Activated CD4-positive, alpha-beta T cell treated with anti-CD3 and anti-CD28 coated beads, Interleukin-2, amount 50 U/mL, for 4 hours (primary cell): ENCODE measurements around the gene GLIPR1L1.

Source experiments
- DNase-seq, 2 experiments: peaks; one replicate each; pipeline ENCODE4 v3.0.0-alpha.2; 2020

The GLIPR1L1 gene

DNA sequence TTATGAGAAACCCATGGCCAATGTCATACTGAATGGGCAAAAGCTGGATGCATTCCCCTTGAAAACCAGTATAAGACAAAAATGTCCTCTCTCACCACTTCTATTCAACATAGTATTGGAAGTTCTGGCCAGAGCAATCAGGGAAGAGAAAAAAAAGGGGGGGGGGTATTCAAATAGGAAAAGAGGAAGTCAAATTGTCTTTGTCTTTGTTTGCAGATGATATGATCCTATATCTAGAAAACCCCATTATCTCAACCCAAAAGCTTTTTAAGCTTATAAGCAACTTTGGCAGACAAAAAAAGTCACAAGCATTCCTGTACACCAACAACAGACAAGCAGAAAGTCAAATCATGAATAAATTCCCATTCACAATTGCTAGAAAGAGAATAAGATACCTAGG is 19.5 kb downstream of the GLIPR1L1 start:
- no peak for DNase-seq

DNA sequence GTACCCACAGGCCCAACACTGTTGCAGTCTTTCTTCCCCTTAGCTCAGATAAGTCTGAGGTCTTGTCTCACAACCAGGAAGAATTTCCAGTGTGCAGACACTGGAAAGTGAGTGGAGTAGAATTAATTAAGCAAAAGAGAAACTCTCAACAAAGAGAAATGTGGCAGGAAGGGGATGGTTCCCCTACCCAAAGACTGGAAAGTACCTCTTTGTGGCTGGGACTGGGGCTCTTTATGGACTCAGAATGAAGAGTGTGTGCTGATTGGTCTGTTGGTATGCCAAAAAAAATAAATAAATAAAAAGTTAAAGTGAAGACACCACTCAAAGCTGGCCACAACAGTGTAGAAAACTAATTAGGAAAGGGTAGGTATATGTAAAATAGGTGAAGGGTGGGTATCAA is 26.4 kb downstream of the GLIPR1L1 start:
- no peak for DNase-seq

DNA sequence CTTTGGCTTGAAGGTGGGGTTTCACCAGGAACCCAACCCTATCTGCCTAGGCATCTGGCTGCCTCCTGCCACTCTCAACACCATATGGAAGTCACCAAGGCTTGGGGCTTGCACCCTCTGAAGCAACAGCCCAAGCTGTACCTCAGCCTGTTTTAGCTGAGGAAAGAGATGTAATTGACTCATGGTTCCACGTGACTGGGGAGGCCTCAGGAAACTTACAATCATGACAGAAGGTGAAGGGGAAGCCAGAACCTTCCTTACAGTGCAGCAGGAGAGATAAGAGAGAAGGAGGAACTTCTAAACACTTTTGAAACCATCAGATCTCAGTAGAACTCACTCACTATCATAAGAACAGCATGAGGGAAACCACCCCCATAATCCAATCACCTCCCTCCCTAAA is 26.9 kb downstream of the GLIPR1L1 start:
- no peak for DNase-seq

DNA sequence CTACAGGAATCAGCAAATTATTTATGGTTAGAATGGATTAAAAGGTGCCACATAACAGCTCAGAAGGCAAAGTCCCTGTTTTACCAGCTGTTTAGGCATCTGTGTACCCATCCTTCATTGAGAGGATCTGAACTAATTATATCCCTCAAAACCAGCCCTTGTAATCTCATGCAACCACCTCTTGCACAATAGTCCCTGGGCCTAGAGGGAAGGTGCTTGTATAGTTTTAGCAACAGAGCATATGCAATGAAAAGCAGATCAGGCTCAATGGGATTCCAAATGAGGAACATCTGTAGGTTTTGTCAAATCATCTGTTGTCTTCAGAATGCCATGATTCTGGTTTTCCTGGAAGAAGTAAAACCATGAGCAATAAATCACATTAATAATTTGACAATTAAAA is 30.4 kb downstream of the GLIPR1L1 start:
- DNase-seq, result no peak

DNA sequence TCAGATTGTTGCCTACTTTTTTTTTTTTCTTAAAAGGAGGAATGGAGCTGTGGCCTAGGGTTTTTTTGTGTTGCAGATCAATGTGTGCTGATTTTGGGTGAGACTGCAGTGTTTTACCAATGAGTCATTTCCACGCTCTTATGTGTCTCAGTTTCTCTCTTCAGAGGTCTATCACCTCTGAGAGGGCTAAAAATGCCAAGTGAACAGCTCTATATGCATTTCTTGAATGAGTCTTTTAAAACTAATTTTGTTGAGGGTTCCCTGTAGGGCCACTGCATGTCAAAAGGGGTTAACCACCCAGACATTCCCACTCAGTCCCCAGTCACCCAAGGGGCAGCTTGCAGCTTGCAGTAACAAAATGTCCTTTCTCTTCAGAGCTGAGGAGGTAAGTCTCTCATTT is 32.2 kb downstream of the GLIPR1L1 start:
- DNase-seq, result no peak

DNA sequence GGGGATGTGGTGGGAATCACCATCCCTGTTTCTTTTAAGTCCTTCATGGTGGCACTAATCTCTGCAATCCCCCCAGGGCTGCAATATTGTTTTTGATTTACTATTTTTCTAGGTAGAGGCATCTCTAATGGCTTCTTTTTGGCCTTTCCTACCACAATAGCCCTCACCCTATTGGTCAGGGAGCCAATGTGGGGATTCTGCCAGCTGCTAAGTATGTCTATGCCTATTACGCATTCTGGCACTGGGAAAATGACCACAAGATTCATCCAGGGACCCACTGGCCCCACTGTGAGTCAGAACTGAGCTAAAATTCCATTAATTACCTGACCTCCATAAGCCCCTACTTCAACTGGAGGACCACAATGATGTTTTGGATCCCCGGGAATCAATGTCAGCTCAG is 40.5 kb downstream of the GLIPR1L1 start:
- DNase-seq, result no peak

DNA sequence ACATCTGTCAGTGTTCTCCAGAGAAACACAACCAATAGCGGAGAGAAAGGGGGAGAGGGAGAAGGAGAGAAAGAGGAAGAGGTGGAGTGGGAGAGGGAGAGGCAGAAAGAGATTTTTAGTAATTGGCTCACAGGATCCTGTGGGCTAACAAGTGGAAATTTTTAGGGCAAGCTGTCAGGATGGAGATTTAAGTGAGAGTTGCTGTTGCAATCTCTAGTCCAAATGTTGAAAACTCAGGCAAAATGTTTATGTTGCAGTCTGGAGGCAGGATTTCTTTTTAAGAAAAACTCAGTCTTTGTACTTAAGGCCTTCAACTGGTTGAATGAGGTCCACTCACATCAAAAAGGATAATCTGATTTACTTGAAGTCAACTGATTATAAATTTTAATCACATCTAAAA is 43.9 kb downstream of the GLIPR1L1 start:
- no peak for DNase-seq

DNA sequence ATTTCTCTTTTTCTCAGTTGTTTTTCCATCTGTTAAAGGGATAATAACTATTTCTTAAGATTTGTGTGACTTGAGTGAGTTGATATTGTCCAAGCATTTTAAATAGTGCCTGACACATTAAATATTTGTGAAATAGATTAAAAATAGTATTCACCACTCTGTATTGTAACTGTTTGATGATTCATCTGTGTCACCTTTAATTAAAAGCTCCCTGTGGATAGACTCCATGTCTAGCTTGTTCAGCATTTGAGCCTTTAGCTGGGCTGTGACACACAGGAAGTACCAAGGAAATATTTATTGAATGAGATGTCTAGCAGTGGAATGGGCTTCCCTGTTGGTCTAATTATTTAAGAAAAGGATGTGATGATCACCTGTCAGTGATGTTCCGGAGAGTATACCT is 54.6 kb downstream of the GLIPR1L1 start:
- DNase-seq, result no peak

DNA sequence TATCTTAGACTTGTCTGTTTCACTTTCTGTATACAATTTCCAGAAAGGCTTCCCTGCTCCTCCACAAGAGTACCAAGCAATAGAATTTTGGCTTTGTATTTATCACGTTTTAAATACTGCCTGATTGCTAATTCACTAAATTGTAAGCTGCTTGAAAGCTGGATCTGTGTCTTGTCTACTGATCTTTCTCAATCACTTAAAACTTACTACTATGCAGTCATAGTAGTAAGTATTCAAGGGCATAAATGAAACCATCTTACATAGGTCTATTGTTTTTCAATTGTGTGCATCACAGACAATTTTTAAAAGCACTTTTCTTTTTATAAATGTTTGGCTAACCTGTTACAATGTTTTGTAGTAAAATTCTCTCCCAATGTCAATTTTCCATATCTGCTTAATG is 55.2 kb downstream of the GLIPR1L1 start:
- DNase-seq, result no peak

DNA sequence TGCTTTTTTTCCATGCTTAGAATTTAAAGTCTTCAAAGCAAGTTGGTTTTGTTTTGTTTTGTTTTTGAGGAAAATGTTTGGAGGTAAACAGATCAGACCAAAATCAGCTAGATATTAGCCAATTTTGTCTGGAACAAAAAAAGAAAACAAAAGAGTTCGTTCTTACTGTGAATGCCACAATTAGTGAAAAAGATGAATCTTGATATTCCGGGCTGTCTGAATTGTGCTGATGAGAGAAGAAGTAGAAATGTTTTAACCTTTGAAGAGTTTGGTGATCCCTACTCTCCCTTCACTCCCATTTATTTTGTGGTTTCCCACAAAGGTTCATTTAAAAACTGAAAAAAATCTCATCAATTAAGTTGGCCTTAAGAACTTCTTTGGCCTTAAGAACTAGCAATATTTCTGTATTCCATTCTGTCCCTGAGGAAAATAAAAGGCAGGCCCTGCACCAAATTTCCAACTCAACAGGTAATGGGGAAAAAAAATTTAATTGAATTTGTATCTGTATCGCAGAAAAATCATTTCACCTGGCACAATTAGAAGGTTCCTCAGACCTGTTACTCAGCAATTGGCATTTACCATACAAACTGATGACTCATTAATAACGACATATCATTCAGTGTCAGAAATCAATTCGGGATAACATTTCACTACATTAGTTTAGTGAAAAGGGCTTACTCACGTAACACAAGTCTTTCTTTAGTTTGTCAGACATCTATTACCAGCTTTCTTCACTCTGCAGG is 55.9 kb downstream of the GLIPR1L1 start:
- no peak for DNase-seq

DNA sequence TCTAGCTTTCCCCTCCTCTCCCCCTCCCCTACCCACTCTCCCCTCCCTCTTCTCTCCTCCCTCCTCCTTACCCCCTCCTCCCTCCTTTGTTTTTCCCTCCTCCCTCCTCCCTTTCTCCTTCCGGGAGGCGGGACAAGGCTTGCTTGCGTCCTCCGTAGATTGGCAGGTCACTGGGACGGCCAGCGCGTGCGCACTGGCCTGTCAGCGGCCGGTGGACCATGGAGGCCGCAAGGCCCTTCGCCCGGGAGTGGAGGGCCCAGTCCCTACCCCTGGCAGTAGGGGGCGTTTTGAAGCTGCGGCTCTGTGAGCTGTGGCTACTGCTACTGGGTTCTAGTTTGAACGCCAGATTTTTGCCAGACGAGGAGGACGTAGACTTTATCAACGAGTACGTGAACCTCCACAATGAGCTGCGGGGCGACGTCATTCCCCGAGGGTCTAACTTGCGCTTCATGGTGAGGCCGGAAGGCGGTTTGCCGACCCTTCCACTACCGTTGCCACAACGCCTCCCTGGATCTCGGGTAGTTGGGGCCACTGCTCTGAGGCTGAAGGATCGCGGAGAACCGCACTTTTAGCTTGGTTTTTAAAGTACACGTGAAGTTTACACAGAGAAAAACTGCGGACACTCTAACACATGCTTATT is 56.5 kb downstream of the GLIPR1L1 start, which contains the start of gene GLIPR1L2:
TSS of gene GLIPR1L2 (plus strand) at position 191 of the 640 bp plus-strand sequence. CDS start at position 219, 28 bp downstream.
- peak; percentile 78 to 81 for DNase-seq

DNA sequence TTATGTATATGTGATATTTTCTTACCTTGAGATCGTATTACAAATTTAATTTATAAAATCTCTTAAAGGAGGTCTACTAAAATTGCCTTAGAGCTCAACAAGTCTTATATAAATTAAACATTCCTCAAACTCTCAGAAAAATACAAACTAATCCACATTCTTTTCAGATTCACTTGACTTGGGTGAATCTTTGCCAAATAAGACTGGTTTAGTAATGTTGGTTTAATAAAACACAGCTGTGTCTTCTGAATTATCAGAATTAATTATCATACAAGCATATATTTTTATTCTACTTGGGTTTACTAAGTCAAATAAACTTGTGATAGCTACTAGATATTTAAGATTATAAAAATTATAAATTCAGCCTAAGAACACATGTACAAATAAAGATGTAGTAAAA is 69.8 kb downstream of the GLIPR1L1 start:
- DNase-seq, result no peak

DNA sequence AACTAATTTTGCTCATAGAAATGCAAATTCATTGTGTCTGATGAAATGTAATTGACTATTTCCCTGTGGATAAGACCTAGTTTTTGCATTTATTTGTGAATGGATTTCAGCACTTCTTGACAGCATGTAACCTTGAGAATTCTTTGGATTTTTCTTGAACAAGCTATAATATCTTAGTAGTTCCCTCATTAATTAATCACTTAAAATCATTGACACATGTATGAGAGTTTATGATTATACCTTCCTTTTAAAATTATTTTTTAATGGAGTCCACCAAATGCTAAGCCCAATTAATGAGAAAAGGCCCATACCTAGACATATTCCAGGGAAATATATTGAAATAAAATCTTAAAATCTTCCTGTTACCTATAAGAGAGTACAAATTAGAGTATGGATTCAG is 73.2 kb downstream of the GLIPR1L1 start:
- DNase-seq, result no peak

DNA sequence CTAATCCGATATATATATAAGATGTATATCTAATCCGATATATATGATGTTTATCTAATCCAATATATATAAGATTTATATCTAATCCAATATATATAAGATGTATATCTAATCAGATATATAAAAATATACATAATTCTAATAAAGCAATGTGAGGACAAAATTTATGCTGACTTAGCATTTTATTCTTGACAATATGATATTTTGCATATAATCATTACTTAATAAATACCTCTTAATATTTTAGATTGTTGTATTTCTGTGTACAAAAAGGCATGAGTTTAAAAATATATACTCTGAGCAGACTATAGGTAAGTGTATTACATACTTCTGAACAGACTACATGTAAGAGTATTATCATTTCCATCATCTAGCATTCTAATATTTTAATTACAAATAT is 75.4 kb downstream of the GLIPR1L1 start:
- DNase-seq, result no peak

DNA sequence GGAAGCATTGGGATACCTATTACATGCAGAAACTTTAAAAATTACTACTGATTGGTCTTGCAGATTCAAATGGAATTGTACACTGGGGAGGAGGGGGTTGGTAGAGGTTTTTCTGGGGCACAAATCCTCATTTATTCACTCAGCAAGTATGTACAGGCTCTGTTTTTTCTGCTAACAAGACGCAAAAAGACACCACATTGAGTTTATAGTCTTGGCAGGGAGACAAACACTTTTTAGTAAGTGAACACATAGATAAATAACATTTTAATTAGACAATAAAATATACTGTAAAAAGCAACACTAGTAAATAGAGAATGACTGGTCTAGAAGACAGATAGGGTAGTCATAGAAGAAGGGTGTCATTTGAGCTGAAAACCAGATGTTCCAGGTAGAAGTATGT is 80.2 kb downstream of the GLIPR1L1 start:
- no peak for DNase-seq

DNA sequence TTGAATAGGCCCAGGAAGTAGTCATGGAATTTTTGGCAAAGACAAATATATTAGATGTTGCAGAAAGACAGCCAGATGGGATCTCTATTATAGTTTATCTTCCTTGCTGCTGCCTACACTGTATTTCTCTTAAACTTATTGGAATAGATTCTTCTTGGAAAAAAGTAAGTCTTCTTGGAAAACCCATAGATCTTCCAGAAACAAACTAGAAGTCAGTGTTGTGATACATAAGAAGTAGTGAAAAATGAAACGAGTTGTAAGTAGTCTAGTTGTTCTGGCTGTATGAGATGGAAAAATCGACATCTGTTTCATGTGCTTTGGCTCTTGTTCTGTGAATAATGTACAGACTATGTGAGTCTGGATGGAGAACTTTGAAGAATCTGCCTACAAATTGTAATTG is 85.4 kb downstream of the GLIPR1L1 start:
- no peak for DNase-seq
